NCI-H510A treated with DMSO at 0.1 percent for 48 hours (cell line): ENCODE measurements around the gene MFAP5.

ENCODE experiments used
- DNase-seq: peaks from one replicate; lab custom pipeline; 2025; lab: John Stamatoyannopoulos, UW

Gene MFAP5

GRCh38 chr12:8662593-8662992 lies at the start of gene MFAP5:
Gene MFAP5, minus strand, starts transcription at chr12:8662826. Its CDS starts 722 bp downstream, at chr12:8662104.
- no peak for DNase-seq

DNA sequence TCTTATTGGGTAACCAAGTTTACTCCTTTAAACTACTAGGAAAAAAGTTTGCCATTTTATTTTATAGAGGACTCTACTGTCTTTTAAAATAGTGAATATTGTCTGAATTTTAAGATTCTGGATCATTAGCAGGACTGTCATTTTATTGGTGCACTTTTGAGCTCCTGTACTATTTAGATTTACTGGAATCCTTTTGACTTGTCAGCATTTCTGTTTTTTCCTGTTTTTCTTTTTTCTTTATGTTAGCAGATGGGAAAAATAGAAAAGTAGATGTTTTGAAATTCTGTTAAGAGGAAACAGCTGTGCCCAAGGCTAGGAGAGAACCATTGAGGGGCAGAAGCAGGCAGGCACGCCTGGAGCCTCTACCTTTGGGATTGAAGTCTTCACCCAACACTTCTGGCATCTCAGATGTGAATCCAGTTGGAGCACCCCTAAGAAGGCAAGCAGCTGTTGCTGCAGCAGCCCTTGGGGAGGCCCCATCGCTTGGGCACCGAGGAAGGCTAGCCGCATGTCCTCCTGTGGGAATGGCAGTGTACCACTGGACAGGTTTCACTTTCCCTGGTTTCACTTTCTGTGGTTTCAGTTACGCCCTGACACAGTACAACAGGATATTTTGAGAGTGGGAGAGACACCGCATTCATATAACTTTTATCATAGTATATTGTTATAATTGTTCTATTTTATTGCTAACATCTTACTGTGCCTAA lies 46.7 kb upstream of the MFAP5 start:
- DNase-seq = no peak

DNA sequence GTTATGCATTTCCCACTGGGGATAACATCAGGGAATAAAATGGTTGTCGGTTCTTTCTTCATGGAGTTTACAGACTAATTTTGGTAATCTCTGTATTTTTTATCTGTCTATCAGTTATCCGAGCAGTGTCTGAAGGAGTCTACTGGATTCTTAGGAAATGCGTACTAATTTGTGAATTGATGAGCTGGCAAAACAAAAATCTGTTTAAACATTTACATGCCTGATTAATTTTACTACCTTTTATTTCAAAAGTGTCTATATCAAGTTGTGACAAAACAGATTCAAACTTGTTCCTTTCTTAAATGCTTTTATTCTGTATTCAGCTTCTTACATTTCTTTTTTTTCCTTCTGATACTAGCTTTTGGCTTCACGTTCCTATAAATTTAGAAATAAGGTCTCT lies 39.5 kb upstream of the MFAP5 start:
- no peak for DNase-seq

- DNase-seq = no peak
Observed at GRCh38 chr12:8701046-8701660, 38.5 kb upstream of the MFAP5 start.

DNA sequence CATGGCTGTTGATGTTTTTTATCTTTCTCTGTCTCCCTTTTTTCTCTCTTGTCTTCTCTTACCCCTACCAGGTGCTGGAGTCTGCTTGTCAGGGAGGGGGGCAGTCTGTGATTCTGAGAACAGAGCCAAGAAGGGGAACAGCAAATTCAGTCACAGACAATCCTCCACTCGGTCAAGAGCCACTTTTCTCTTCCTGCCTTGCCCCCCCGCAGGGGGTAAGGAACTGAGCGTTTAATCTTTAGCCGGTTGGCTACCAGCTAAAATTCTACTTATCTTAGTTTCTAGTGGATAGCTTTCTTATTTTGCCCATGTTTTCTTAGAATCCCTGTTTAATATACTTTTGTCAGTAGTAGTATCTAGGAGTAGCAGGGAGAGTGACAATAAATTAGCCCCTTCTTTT lies 37.1 kb upstream of the MFAP5 start:
- DNase-seq = no peak

DNA sequence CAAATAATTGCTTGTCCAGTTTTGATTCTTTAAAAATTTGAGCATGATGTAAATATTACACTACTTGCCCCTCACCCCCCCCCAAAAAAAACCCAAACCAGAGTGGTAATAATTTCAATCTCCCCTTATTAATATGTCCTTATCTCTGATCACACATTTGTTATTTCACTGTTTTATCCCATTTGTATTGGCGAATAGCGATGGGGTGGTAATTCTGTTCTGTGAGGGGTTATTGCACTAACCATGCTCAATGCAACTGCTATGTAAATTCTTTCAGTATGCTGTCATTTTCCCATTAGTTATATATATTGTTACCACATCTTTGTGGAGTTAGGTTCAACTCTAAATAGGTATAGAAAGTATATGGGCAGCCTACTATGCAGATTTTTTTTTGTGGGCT lies 36.3 kb upstream of the MFAP5 start:
- DNase-seq = no peak

DNA sequence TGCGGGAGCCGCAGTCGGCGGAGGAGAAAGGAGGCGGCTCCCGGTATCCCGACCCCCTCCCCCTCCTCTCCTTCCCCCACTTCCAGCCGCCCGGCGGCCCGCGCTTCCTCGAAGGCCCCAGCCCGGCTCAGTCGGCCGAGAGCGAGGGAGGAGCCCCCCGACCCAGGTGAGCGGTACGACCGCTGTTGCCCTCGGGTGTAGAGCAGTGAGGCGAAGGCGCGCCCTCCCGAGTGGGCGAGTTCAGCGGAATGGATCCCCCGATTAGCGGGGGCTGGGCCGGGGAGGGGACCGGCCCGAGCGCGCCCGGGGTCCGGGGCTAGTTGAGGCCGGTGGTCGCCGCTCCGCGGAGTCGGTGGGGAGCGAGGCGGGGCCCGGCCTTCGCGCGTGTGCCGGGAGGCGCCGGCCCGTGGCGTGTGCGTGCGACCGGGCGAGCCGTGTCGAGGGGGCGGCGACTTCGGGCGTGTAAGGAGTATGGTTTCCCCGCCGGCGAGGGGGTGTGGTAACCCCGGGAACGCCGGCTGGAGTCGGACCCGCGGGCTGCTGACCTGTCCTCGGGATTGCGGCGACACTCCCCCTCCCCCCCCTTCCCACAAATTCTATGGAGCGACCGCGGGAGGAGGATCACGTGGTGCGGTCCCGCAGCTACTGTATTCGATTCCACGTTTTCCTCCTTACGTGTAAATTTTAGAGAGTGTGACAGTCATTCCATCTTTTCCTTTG lies 35.7 kb upstream of the MFAP5 start:
- peak; percentile 56 for DNase-seq

DNA sequence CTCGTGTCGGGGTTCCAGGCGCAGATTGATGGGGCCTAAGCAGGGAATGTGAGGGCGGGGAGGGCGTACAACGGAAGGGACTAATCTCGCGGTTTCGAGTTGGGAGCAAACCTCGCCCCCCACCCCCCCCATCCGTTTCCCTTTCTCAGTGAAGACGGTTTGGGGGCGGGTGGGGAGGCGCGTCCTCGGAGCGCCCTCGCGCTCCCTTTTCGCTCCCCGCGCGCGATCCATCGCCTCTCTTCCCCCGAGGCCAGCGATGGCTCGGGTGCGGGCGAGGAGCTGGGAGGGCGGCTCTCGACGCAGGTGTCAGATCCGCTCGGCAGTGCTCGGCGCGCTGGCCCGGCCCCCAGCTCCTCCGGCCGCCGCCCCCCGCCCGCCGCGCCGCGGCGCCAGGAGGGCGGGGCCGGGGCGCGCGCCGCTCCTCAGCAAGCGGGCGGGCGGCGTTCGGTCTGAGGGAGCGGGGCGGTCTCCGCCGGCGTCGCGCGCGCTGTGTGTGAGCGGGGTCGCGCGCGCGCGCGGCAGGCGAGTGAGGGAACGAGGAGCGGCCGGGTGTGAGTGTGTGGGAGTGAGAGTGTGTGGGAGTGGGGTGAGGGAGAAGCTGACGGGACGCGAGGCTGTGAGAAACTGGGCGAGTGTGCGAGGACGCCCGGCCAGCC lies 35.0 kb upstream of the MFAP5 start, which contains the start of gene RIMKLB:
Gene RIMKLB, plus strand, starts transcription at position 516 of the 656 bp plus-strand sequence. CDS start 15,876 bp downstream, outside the sequence.
- DNase-seq = peak; percentile 60

- DNase-seq = peak; percentile 60
Observed at GRCh38 chr12:8697120-8697475, 34.5 kb upstream of the MFAP5 start.

GRCh38 chr12:8696442-8697090 lies 33.9 kb upstream of the MFAP5 start:
- peak; percentile 51 for DNase-seq

DNA sequence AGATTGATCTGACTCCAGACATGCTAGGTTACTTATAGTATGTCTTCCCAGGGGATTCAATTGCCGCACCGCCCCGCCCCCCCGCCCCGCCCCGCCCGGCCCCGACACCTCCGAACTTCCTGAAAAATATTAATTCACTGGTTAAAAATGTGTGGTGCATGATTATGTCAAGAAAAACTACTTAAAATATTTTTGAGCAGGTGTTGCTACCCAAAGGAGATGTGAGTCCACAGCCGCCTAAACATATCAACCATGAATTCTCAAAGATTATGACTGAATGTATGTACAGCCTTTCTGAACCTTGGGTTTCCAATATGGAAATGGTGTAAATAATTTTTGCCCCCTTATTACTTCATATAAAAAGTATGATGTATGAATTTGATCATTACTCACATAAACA lies 32.5 kb upstream of the MFAP5 start:
- DNase-seq = no peak

GRCh38 chr12:8692573-8692972 lies 29.9 kb upstream of the MFAP5 start:
- peak; percentile 90 for DNase-seq

GRCh38 chr12:8689681-8690080 lies 27.1 kb upstream of the MFAP5 start:
- no peak for DNase-seq

DNA sequence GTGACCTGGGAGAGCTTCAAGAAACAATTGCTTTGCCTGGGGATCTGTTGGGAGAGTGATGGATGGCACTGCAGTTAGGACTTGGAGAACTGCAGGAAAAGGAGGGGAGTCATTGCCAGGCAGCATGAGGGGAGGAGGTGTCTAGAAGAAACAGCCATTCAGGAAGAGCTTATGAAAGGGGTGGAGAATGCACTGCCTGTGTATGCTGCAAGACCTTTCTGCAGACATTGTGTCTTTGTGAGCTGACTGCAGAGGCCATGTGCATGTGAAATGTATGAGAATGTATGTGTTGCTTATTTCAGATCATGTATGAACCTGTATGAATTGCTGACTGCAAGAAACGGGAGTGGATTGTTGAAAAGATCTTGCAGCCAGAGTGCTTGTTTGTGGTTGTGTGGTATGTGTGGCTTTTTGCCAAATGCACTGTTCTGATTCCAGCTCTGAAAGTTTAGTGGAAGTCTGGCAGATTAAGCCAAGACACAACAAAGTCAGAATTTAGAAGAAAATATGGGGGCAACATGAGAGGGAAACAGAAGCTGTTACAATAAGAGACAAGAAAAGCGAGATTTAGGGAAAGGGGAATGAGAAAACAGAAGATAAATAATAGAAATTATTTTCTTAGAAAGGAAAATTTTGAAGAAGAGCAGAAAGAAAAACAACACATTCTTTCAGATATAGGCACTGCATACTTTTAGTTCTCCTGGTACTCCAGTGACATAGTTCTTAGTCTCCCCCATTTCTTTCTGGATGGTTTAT lies 25.4 kb upstream of the MFAP5 start:
- DNase-seq = peak; percentile 69

GRCh38 chr12:8685051-8685450 lies 22.4 kb upstream of the MFAP5 start:
- no peak for DNase-seq

DNA sequence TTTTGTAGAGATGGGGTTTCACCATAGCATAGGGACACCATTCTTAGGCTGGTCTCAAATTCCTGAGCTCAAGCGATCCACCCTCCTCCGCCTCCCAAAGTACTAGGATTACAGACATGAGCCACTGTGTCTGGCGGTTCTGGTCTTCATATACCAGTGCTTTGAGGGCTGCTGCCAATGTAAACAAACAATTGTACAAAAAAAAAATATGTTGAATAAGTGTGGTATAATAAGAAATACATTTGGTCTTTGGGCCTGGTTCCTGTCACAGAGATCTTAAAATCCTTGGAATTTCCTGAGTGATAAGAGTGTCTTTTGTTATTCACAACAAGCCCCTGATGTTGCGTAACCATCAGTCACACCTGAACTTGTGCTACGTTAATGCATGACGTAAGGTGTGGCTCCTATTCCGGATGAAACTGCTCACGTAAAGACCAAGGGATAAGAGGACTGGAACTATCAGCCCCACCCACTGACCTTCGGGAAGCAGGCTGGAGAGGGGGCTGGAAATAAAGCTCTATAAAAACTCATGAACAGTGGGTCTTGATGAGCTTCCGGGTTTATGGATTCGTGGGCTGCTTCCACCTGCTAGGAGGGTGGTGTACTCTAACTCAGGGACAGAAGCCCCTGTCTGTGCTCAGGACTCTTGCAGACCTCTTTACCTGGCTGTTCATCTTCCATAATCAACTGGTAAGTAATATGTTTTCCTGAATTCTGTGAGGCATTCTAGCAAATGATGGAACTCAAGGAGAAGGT lies 18.7 kb upstream of the MFAP5 start:
- DNase-seq = peak; percentile 25

DNA sequence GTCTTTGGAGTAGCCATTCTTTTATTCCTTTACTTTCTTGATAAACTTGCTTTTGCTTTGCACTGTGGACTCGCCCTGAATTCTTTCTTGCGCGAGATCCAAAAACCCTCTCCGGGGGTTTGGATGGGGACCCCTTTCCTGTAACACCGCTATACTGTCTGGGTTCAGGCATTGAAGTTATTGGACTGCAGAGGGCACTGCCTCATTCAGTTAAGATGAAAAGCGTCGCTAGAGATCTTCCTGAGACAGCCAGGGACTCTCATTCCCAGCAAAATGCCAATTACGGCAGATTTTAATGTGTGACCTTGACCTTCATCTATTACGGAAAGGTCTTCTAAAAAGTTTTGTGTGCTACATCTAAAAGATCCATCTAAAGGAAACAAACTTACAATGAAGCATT lies 17.9 kb upstream of the MFAP5 start:
- DNase-seq = no peak

GRCh38 chr12:8678661-8679111 lies 16.1 kb upstream of the MFAP5 start:
- no peak for DNase-seq

- DNase-seq = no peak
Observed at GRCh38 chr12:8677362-8677761, 14.7 kb upstream of the MFAP5 start.

GRCh38 chr12:8676651-8677050 lies 14.0 kb upstream of the MFAP5 start:
- DNase-seq = no peak
